Measurements from ENCODE around the gene RASGRP1.

Gene RASGRP1

DNA sequence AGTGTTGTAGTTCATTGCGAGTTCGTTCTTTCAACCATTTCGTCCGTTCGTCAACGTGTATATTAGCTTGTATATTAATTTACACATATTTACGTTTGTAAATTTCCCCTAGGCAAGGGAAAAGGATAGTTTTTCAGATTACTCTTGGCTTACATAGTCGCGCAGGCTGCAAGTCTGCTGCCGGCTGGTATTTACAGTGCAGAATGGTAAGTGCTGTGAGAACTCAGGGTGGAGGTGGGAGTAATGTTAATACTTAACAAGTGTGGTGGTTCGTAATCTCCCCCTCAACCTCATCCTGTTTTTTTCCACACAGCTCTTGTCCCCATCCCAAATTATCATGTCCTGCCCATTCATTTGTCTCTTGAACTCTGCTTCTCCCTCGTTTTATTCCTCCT lies 109.9 kb downstream of the RASGRP1 start:
- DNase-seq, result no peak

DNA sequence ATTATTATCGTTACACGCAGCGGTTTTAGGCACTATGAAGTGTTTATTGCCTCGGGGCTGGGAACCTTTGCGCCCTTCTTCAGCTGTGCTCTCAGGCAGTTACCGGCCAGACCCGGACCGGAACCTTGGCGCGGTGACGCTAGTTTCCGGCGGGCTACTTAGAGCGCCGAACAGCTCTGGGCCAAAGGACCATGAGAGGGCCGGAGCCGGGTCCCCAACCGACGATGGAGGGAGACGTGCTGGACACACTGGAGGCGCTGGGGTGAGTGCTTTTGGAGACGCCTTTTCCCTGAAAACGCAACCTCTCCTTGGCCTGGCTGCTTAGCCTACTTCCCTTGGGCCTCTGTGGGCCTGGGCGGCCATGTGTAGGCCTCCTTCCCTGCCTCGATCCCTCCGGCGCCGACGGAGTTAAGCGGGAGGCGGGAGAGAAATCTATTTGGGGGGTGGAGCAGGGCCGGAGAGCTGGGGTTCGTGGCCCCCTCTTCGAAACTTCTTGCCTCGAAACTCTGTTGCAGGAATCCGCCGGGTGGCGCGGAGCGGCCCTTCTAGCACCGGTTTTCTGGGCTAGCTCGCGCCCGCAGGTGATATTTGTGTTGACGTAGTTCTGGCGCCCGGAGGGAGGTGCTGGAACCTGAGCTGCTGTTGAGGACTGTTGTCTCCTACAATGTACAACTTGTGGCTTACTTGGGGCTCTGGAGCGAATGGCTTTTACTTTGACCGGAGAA lies 110.5 kb downstream of the RASGRP1 start, which contains the start of gene FAM98B:
FAM98B (plus strand) TSS at position 157 of the 725 bp plus-strand sequence; CDS start at position 192, 35 bp downstream.
- peak; percentile 86 for DNase-seq

GRCh38 chr15:38441130-38441519 lies 123.5 kb downstream of the RASGRP1 start:
- no peak for DNase-seq

- no peak for DNase-seq
Observed at GRCh38 chr15:38440353-38441129, 124.1 kb downstream of the RASGRP1 start.

All from NK-92 treated with Interleukin-12 subunit alpha and Interleukin-12 subunit beta, amount 100 ng/mL, for 24 hours (cell line).